ENCODE measurements around the gene NOTCH1.

- TF ChIP-seq FOXK1 (CRISPR knock-in tag; IDR thresholded peaks at IDR 0.05) (no peak), ZNF512 (CRISPR knock-in tag; IDR thresholded peaks at IDR 0.05; ENCODE audit: borderline replicate concordance) (no peak), ZNF317 (CRISPR knock-in tag; IDR thresholded peaks at IDR 0.05; ENCODE audit: borderline replicate concordance, low read depth) (no peak), CTCF (IDR thresholded peaks at IDR 0.05) (no peak), ATF3 (CRISPR knock-in tag; conservative IDR thresholded peaks at IDR 0.05) (no peak), TCF7 (CRISPR knock-in tag; IDR thresholded peaks at IDR 0.05; ENCODE audit: low read depth) (no peak), IRF2 (CRISPR knock-in tag; IDR thresholded peaks at IDR 0.05; ENCODE audit: borderline replicate concordance, low read depth) (no peak), ATF6 (CRISPR knock-in tag; IDR thresholded peaks at IDR 0.05) (no peak), SMAD3 (CRISPR knock-in tag; IDR thresholded peaks at IDR 0.05; ENCODE audit: borderline replicate concordance) (no peak), MAX (CRISPR knock-in tag; IDR thresholded peaks at IDR 0.05) (no peak), CREM (CRISPR knock-in tag; IDR thresholded peaks at IDR 0.05) (no peak), GABPB1 (CRISPR knock-in tag; IDR thresholded peaks at IDR 0.05) (no peak)
Observed at GRCh38 chr9:136515276-136515675, 30.6 kb downstream of the NOTCH1 start.

All from WTC11 (cell line).